Kidney epithelial cell (primary cell): ENCODE measurements around the gene KCTD18. TPM values are rescaled to one million over a fixed set of nuclear protein-coding genes. Genes with fewer than 3 reads are reported as not detected.

ENCODE experiments used
- DNase-seq: peaks from one replicate; pipeline ENCODE4 v3.0.0-alpha.2; 2010; ENCODE audit warnings: low read depth
- H3K27me3 ChIP-seq: 2 replicates; pipeline ENCODE4 v1.6.0; 2011; ENCODE audit warnings: low read length; ENCODE audit not compliant: control insufficient read depth, insufficient read depth
- H3K36me3 ChIP-seq: 2 replicates; pipeline ENCODE4 v1.5.1; 2011; ENCODE audit warnings: low read length; ENCODE audit not compliant: control insufficient read depth, insufficient read depth
- H3K4me3 ChIP-seq: 2 replicates; pipeline ENCODE4 v1.5.1; 2011; ENCODE audit warnings: low read depth, mild to moderate bottlenecking, control low read depth, low read length
- CTCF ChIP-seq: IDR thresholded peaks from 2 replicates; pipeline ENCODE4 v1.5.1; 2011; ENCODE audit warnings: mild to moderate bottlenecking, moderate library complexity, low read length, control low read depth, inconsistent platforms; ENCODE audit not compliant: insufficient read depth, poor library complexity, severe bottlenecking
- total RNA-seq: library from RNA; depleted of rRNA; stranded (reverse); fragments of >200 nt; gene quantifications from 2 replicates; pipeline ENCODE4 v1.2.3, GENCODE V29; 2015

Gene KCTD18
- total RNA-seq: 12.2 and 15.3 TPM in 2 replicates

GRCh38 chr2:200509612-200510433, at the start of gene KCTD18:
TSS of gene KCTD18 (minus strand) at chr2:200510068. CDS start at chr2:200507016, 3,052 bp downstream.
- DNase-seq: peak; percentile 50
- TF ChIP-seq CTCF: peak; percentile 39
- Histone ChIP-seq H3K4me3 (peak within 1 kb of the TSS; percentile 81), H3K36me3 (no peaks in the 10 kb centered on the region), H3K27me3 (peaks cover 2% of the 10 kb centered on the region)

GRCh38 chr2:200540793-200541192, 30.9 kb upstream of the KCTD18 start:
- DNase-seq: no peak
- no peaks in the 10 kb centered on the region for H3K36me3 ChIP-seq
- H3K27me3 ChIP-seq: no peaks in the 10 kb centered on the region
- H3K4me3 ChIP-seq: no peak overlapping the region
- TF ChIP-seq CTCF: no peak

DNA sequence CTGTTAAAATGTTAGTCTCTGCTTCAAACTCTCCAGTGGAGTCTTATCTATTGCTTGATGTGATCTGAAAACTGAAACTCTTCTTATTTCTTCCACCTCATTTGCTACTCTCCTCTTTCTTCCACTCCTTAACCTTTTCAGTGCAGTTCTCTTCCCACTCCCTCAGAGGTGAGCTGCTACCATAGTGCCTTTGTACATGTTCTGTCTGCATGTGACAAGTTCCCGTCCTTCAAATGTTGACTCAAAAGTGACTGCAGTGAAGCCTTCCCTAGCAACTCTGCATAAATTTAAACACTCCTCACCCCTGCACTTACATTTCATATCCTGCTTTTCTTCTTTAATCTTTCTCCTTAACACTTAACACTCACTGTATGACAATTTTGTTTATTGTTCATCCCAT, 28.3 kb upstream of the KCTD18 start:
- no peaks in the 10 kb centered on the region for H3K36me3 ChIP-seq
- no peak overlapping the region for H3K4me3 ChIP-seq
- DNase-seq: no peak
- no peak for TF ChIP-seq CTCF
- H3K27me3 ChIP-seq: no peaks in the 10 kb centered on the region

DNA sequence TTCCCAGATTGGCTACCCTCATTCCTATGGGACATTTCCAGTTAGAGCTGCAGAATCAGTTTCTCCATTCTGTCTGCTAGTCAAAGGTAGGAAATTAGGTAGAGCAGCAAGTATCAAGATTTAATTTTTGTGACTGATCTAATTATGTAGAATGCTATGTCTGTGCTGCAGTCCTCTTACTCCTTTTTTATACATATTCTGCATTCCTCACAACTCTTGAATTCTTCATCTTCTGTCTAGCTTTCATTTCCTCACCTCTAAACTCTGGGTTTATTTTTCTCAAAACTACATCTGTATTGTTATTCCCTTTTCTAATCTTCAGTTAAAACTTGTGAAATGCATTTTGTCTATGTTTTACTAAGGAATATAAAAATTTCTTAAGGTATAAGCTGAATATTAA, 24.7 kb upstream of the KCTD18 start:
- no peak for TF ChIP-seq CTCF
- Histone ChIP-seq H3K36me3 (no peaks in the 10 kb centered on the region), H3K27me3 (no peaks in the 10 kb centered on the region), H3K4me3 (no peak overlapping the region)
- DNase-seq: no peak

DNA sequence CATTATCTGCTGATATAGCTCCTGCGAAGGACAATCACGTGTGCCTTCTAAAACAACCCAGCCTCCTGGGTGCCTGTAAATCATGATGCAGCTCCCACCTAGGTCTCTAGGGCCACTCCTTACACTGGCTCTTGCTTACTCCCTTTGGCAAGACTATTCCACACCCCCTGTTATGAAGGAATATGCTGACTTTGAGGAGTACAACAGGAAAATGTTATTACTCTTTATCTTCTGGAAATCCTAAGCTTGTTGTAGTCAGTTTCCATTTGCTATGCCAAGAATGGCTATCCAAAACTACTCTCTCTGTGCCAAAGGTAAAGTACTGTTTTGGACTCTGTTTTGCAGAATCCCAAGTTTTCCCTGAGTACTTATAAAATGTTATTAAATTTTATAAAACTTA, 23.9 kb upstream of the KCTD18 start:
- H3K27me3 ChIP-seq: no peaks in the 10 kb centered on the region
- no peak overlapping the region for H3K4me3 ChIP-seq
- no peak for TF ChIP-seq CTCF
- DNase-seq: no peak
- H3K36me3 ChIP-seq: no peaks in the 10 kb centered on the region

DNA sequence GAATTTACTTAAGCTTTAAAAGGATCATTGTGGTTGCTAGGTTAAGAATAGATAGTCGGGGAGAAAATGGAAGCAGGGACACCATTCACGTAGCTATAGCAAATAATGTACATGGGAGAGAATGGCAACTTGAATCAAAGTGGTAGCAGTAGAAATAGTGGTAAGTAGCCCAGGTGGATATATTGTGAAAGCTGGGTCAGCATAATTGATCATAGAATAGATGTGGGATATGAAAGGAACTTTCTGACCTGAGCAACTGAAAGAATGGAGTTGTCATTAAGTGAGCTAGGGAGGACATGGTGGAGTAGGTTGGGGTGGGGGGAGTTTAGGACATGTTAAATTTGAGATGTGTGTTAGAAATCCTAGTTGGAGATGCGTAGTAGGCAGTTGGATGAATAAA, 18.4 kb upstream of the KCTD18 start:
- Histone ChIP-seq H3K36me3 (no peaks in the 10 kb centered on the region), H3K4me3 (no peak overlapping the region), H3K27me3 (no peaks in the 10 kb centered on the region)
- DNase-seq: no peak
- TF ChIP-seq CTCF: no peak
